GM23248 (cell line): ENCODE measurements around the gene TRAF4. TPM values are rescaled to one million over a fixed set of nuclear protein-coding genes. Genes with fewer than 3 reads are reported as not detected.

Experiments used
- DNase-seq: peaks from one replicate; pipeline ENCODE4 v3.0.0-alpha.2; 2015
- H2AFZ ChIP-seq: fragments of 200-600 bp; sonication (generic); 2 replicates; pipeline ENCODE4 v1.6.1; 2016; ENCODE audit warnings: antibody characterized with exemption
- H3F3A ChIP-seq: fragments of 200-600 bp; sonication (generic); 2 replicates; pipeline ENCODE4 v1.6.1; 2016; ENCODE audit warnings: mild to moderate bottlenecking, antibody characterized with exemption, mixed run types; ENCODE audit not compliant: insufficient read depth
- H3K27ac ChIP-seq: fragments of 200-600 bp; sonication (generic); 2 replicates; pipeline ENCODE4 v1.5.1; 2016; ENCODE audit warnings: mild to moderate bottlenecking
- H3K27me3 ChIP-seq: fragments of 200-600 bp; sonication (generic); replicated peaks from 2 replicates; pipeline ENCODE4 v1.6.1; 2016; ENCODE audit warnings: mild to moderate bottlenecking; ENCODE audit not compliant: insufficient read depth
- H3K36me3 ChIP-seq: fragments of 200-600 bp; sonication (generic); 2 replicates; pipeline ENCODE4 v1.6.1; 2016; ENCODE audit warnings: low read depth, mild to moderate bottlenecking
- H3K4me1 ChIP-seq: fragments of 200-600 bp; sonication (generic); 2 replicates; pipeline ENCODE4 v1.6.1; 2016; ENCODE audit warnings: mild to moderate bottlenecking; ENCODE audit not compliant: insufficient read depth
- H3K4me2 ChIP-seq: fragments of 200-600 bp; sonication (generic); one replicate; pipeline ENCODE4 v1.6.1; 2016; ENCODE audit warnings: mild to moderate bottlenecking; ENCODE audit not compliant: unreplicated experiment
- H3K4me3 ChIP-seq: fragments of 200-600 bp; sonication (generic); 2 replicates; pipeline ENCODE4 v1.5.1; 2016; ENCODE audit warnings: mild to moderate bottlenecking
- H3K79me2 ChIP-seq: fragments of 200-600 bp; sonication (generic); 2 replicates; pipeline ENCODE4 v1.6.1; 2016; ENCODE audit warnings: mild to moderate bottlenecking; ENCODE audit not compliant: insufficient read depth
- H3K9ac ChIP-seq: fragments of 200-600 bp; sonication (generic); 2 replicates; pipeline ENCODE4 v1.6.1; 2016; ENCODE audit warnings: mild to moderate bottlenecking
- H3K9me2 ChIP-seq: fragments of 200-600 bp; sonication (generic); 2 replicates; pipeline ENCODE4 v1.6.1; 2016; ENCODE audit warnings: mixed run types, mild to moderate bottlenecking, moderate library complexity; ENCODE audit not compliant: insufficient read depth
- H3K9me3 ChIP-seq: fragments of 200-600 bp; sonication (generic); one replicate; pipeline ENCODE4 v1.6.1; 2017; ENCODE audit warnings: low read depth
- H4K20me1 ChIP-seq: fragments of 200-600 bp; sonication (generic); 2 replicates; pipeline ENCODE4 v1.6.0; 2016; ENCODE audit not compliant: insufficient read depth
- EZH2 ChIP-seq: fragments of 200-600 bp; sonication (generic); IDR thresholded peaks from 2 replicates; pipeline ENCODE4 v1.6.1; 2018; ENCODE audit warnings: antibody characterized with exemption, mild to moderate bottlenecking; ENCODE audit not compliant: insufficient read depth, poor library complexity, severe bottlenecking
- EZH2phosphoT487 ChIP-seq: fragments of 200-600 bp; sonication (generic); IDR thresholded peaks from 2 replicates; pipeline ENCODE4 v1.6.1; 2018; ENCODE audit warnings: antibody characterized with exemption, moderate library complexity, mild to moderate bottlenecking, low read depth; ENCODE audit not compliant: insufficient read depth
- WGBS, 2 experiments: methylation state at CpG; one replicate each; pipeline ENCODE4 v1.1.6; 2015 to 2017; ENCODE audit warnings: low lambda C conversion rate in 2 of 2, low coverage in 1 of 2; ENCODE audit errors: missing lambda C conversion rate in 2 of 2; 5-methylcytosine and 5-hydroxymethylcytosine counted together
- in situ Hi-C: fragments of 300-500 bp; cut with MboI; formaldehyde crosslinking; loops from 2 replicates; pipeline ENCODE4 v1.15.0; 2020
- polyA plus RNA-seq: library from polyadenylated mRNA; unstranded; fragments of >200 nt; fragmentation: Nextera tagmentation; extraction: Ambion mirVana; gene quantifications from 2 replicates; pipeline ENCODE4 v1.2.1, GENCODE V29; 2016
- total RNA-seq: library from RNA; depleted of rRNA; stranded (reverse); fragments of >200 nt; shearing (Covaris generic); gene quantifications from 2 replicates; pipeline ENCODE4 v1.2.3, GENCODE V29; 2014

TRAF4 gene
- total and polyA plus RNA-seq, 2 experiments from 2014 or later, result 23.5 to 30.3 TPM

GRCh38 chr17:28705074-28705659 is 38.6 kb upstream of the TRAF4 start:
- Histone ChIP-seq H3K4me2 (no peak overlapping the region), H3K4me3 (no peak overlapping the region), H3K27me3 (no peaks in the 10 kb centered on the region), H3K9ac (no peak overlapping the region), H4K20me1 (no peaks in the 10 kb centered on the region), H3K9me2 (no peaks in the 10 kb centered on the region), H3K79me2 (no peaks in the 10 kb centered on the region), H2AFZ (no peak overlapping the region), H3K36me3 (peaks cover 1% of the 10 kb centered on the region; the same call in 1 of the 2 replicates), H3F3A (peaks cover 6% of the 10 kb centered on the region; the same call in 1 of the 2 replicates), H3K27ac (no peak overlapping the region), H3K9me3 (no peaks in the 10 kb centered on the region), H3K4me1 (no peaks in the 10 kb centered on the region)
- DNase-seq, result no peak
- in situ Hi-C loops, result no loop called here
- WGBS, 2 experiments, result 56 to 65% methylated on average over 2 to 5 of the region's 5 CpGs
- TF ChIP-seq EZH2phosphoT487 (no peak), EZH2 (no peak)

- no peak for DNase-seq
- no peaks in the 10 kb centered on the region for H3K79me2 ChIP-seq
- H3F3A ChIP-seq, result peaks cover 10% of the 10 kb centered on the region
- H3K9ac ChIP-seq, result no peak overlapping the region
- H3K27ac ChIP-seq, result no peak overlapping the region
- no peaks in the 10 kb centered on the region for H3K27me3 ChIP-seq
- no peaks in the 10 kb centered on the region for H3K4me1 ChIP-seq
- TF ChIP-seq EZH2phosphoT487 (no peak), EZH2 (no peak)
- H4K20me1 ChIP-seq, result no peaks in the 10 kb centered on the region
- H3K9me2 ChIP-seq, result no peaks in the 10 kb centered on the region
- no peaks in the 10 kb centered on the region for H3K9me3 ChIP-seq
- in situ Hi-C loops, result no loop called here
- no peak overlapping the region for H2AFZ ChIP-seq
- no peaks in the 10 kb centered on the region for H3K36me3 ChIP-seq
- no peak overlapping the region for H3K4me2 ChIP-seq
- H3K4me3 ChIP-seq, result no peak overlapping the region
- WGBS, 2 experiments, result 53 to 60% methylated on average over 10 of the region's 10 CpGs
Observed at GRCh38 chr17:28705728-28706334, 38.0 kb upstream of the TRAF4 start.

- in situ Hi-C loops, result no loop called here
- Histone ChIP-seq H3F3A (peaks cover 10% of the 10 kb centered on the region), H2AFZ (no peak overlapping the region), H3K27ac (no peak overlapping the region), H3K27me3 (no peaks in the 10 kb centered on the region), H3K9me3 (no peaks in the 10 kb centered on the region), H3K4me1 (0 out of 2 replicates have a peak, but pooled peaks cover 2% of the 10 kb centered on the region), H4K20me1 (no peaks in the 10 kb centered on the region), H3K79me2 (no peaks in the 10 kb centered on the region), H3K36me3 (no peaks in the 10 kb centered on the region), H3K4me3 (no peak overlapping the region), H3K4me2 (no peak overlapping the region), H3K9me2 (no peaks in the 10 kb centered on the region), H3K9ac (no peak overlapping the region)
- WGBS, 2 experiments, result 69 to 76% methylated on average over 6 to 7 of the region's 7 CpGs
- TF ChIP-seq EZH2phosphoT487 (no peak), EZH2 (no peak)
- no peak for DNase-seq
Observed at GRCh38 chr17:28706471-28707338, 37.1 kb upstream of the TRAF4 start.

GRCh38 chr17:28707339-28707720 is 36.5 kb upstream of the TRAF4 start:
- H3K27ac ChIP-seq, result no peak overlapping the region
- H3F3A ChIP-seq, result peaks cover 12% of the 10 kb centered on the region
- H3K27me3 ChIP-seq, result no peaks in the 10 kb centered on the region
- H2AFZ ChIP-seq, result no peak overlapping the region
- H3K4me2 ChIP-seq, result no peak overlapping the region
- in situ Hi-C loops, result no loop called here
- no peaks in the 10 kb centered on the region for H3K9me3 ChIP-seq
- WGBS, 2 experiments, result 82% methylated on average over 2 of the region's 2 CpGs
- H3K36me3 ChIP-seq, result no peaks in the 10 kb centered on the region
- no peaks in the 10 kb centered on the region for H3K79me2 ChIP-seq
- 0 out of 2 replicates have a peak, but pooled peaks cover 7% of the 10 kb centered on the region for H3K4me1 ChIP-seq
- H4K20me1 ChIP-seq, result no peaks in the 10 kb centered on the region
- H3K9ac ChIP-seq, result no peak overlapping the region
- TF ChIP-seq EZH2 (no peak), EZH2phosphoT487 (no peak)
- no peak for DNase-seq
- H3K9me2 ChIP-seq, result no peaks in the 10 kb centered on the region
- no peak overlapping the region for H3K4me3 ChIP-seq
